ENCODE results near the gene SCN11A.

DNA sequence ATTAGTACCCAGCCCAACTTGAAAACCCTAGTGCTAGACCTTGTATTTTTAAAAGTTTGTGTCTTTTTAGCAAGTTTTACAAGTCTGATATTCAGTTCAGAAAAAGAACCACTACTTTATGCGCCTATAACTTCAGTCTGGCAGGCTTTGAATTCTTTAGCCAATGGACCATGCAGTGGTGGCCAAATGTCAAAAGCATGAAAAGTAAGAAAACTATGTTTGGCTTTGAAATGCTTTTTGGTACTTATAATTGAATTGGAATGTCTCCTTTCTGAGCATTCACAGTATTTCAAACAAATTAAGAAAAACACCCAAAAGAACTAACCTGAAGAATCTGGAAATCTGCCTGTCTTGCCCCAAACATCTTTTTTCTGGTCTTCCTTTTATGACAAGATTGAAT, 12.9 kb upstream of the SCN11A start:
- TF ChIP-seq, protein P1, sequence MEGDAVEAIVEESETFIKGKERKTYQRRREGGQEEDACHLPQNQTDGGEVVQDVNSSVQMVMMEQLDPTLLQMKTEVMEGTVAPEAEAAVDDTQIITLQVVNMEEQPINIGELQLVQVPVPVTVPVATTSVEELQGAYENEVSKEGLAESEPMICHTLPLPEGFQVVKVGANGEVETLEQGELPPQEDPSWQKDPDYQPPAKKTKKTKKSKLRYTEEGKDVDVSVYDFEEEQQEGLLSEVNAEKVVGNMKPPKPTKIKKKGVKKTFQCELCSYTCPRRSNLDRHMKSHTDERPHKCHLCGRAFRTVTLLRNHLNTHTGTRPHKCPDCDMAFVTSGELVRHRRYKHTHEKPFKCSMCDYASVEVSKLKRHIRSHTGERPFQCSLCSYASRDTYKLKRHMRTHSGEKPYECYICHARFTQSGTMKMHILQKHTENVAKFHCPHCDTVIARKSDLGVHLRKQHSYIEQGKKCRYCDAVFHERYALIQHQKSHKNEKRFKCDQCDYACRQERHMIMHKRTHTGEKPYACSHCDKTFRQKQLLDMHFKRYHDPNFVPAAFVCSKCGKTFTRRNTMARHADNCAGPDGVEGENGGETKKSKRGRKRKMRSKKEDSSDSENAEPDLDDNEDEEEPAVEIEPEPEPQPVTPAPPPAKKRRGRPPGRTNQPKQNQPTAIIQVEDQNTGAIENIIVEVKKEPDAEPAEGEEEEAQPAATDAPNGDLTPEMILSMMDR (conservative IDR thresholded peaks at IDR 0.05; ENCODE audit: low read depth, low read length) = no peak
- TF ChIP-seq EZH2 (IDR thresholded peaks at IDR 0.05; ENCODE audit: low read length, unreplicated experiment) = no peak
